Measurements from ENCODE around the gene ITGB1. TPM values are rescaled to one million over a fixed set of nuclear protein-coding genes. Genes with fewer than 3 reads are reported as not detected.

ITGB1 gene
- total and polyA plus RNA-seq, 2 of the 8 experiments (the other 6 are each of a cell fraction or from before 2014, with no cell fraction given): 82.7 to 321 TPM

DNA sequence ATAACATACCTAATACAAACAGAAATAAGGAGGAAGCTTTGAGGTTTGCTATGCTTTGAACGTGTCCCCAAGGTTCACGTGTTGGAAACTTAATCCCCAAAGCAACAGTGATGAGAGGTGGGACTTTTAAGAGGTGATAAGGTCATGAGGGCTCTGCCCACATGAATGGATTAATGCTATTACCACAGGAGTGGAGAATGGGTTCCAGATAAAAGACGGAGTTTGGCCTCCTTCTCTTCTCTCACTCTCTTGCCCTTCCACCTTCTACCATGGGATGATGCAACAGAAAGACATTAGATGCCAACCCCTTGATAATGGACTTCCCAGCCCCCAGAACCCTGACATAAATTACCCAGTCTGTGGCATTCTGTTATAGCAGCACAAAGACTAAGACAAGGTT lies 9.6 kb downstream of the ITGB1 start:
- Histone ChIP-seq H3K4me3 (ENCODE audit: extremely low read depth in 1 of 4, insufficient read depth in 2 of 4, low read depth in 3 of 4, low read length in 4 of 4) (no peak overlapping the region), H3K9me3 (ENCODE audit: insufficient read depth in 2 of 2, low read depth in 1 of 2, low read length in 1 of 2) (no peaks in the 10 kb centered on the region), H3K27ac (ENCODE audit: low read depth, low read length) (no peak overlapping the region), H3K36me3 (ENCODE audit: control insufficient read depth in 2 of 4, insufficient read depth in 4 of 4, low read length in 3 of 4) (peaks cover 0 to 4% (median 0%) of the 10 kb centered on the region in 4 experiments; a peak in 1 of 8 replicates), H2BK120ac (replicated peaks; ENCODE audit: low read depth, low read length) (no peak overlapping the region), H2BK5ac (ENCODE audit: low read depth, low read length) (0 out of 2 replicates have a peak overlapping the region, but pooled peaks have one; percentile 69), H3K14ac (ENCODE audit: insufficient read length) (no peak overlapping the region), H3K4me1 (replicated peaks in 1 of 4; ENCODE audit: control insufficient read depth in 3 of 4, insufficient read depth in 4 of 4, low read length in 3 of 4) (peaks cover 3 to 26% (median 20%) of the 10 kb centered on the region in 4 experiments; a peak in 6 of 7 replicates), H3K79me2 (ENCODE audit: control insufficient read depth in 1 of 2, insufficient read depth in 2 of 2, low read length in 2 of 2) (peaks cover 17 to 100% of the 10 kb centered on the region in 2 experiments), H2AK5ac (ENCODE audit: low read depth, low read length) (peak overlapping the region; percentile 42; the same call in 1 of the 2 replicates), H2BK12ac (ENCODE audit: low read depth, low read length) (no peak overlapping the region), H4K5ac (ENCODE audit: insufficient read length, low read depth, low read length) (no peak overlapping the region), H3K23ac (ENCODE audit: insufficient read length) (no peak overlapping the region), H3K4ac (replicated peaks; ENCODE audit: insufficient read length, low read depth, low read length) (no peak overlapping the region), H2BK20ac (ENCODE audit: low read length) (no peak overlapping the region), H3K27me3 (replicated peaks in 1 of 4; ENCODE audit: control insufficient read depth in 3 of 4, extremely low read depth in 1 of 4, insufficient read depth in 3 of 4, low read length in 3 of 4) (no peaks in the 10 kb centered on the region), H4K91ac (replicated peaks; ENCODE audit: insufficient read length, low read length) (no peak overlapping the region), H2BK15ac (ENCODE audit: low read length) (no peak overlapping the region), H3K79me1 (ENCODE audit: low read depth, low read length) (peaks cover 2% of the 10 kb centered on the region; the same call in 1 of the 2 replicates), H4K20me1 (replicated peaks in 1 of 2; ENCODE audit: control insufficient read depth in 1 of 2, insufficient read depth in 2 of 2, low read length in 2 of 2) (peaks cover 9 to 13% of the 10 kb centered on the region in 2 experiments), H3K9ac (replicated peaks in 1 of 4; ENCODE audit: extremely low read depth in 1 of 4, low read depth in 3 of 4, low read length in 3 of 4) (no peak overlapping the region), H4K8ac (ENCODE audit: extremely low read depth, insufficient read depth, low read length) (no peak overlapping the region), H3K18ac (ENCODE audit: extremely low read depth, low read length) (peak overlapping the region; percentile 52), H3K23me2 (ENCODE audit: low read depth, low read length) (no peaks in the 10 kb centered on the region), H3K4me2 (ENCODE audit: insufficient read depth in 1 of 2, low read depth in 2 of 2, low read length in 2 of 2) (peak overlapping the region in 1 of 2 experiments; percentile 38; a peak in 1 of 4 replicates), H3K56ac (replicated peaks; ENCODE audit: insufficient read length, low read depth, low read length) (no peak overlapping the region), H2AFZ (ENCODE audit: low read length) (no peak overlapping the region)
- TF ChIP-seq CEBPB (IDR thresholded peaks at IDR 0.05; ENCODE audit: low read depth, low read length): peak; percentile 67
- no peak for TF ChIP-seq BACH1 (IDR thresholded peaks at IDR 0.05; ENCODE audit: low read length)
- POLR2A ChIA-PET (ENCODE audit: partially characterized antibody): interaction anchor here (0.7 to 2.1 kb wide), 2 partner anchors 9 to 32 kb away, joined by 3 to 10 read pairs; partner anchors contain the start of gene ITGB1
- 65% methylated on average over 3 of the region's 3 CpGs; no CpG with 5 or more reads in 1 of the 2 experiments for WGBS, 2 experiments (ENCODE audit: extremely low coverage in 1 of 2, insufficient coverage in 1 of 2, insufficient read length in 1 of 2, insufficient replicate concordance in 2 of 2, low coverage in 1 of 2, low lambda C conversion rate in 2 of 2, missing lambda C conversion rate in 1 of 2)
- CTCF ChIA-PET (ENCODE audit: partially characterized antibody): no interaction called here
- no peak for DNase-seq (ENCODE audit: low read depth in 1 of 2, low spot score in 2 of 2)
- FAIRE-seq: no peak

All from H1 (cell line).